Loucy (cell line): ENCODE results near the gene UBTF.

Experiments used
- H2AFZ ChIP-seq: fragments of 200-600 bp; sonication (generic); 2 replicates; pipeline ENCODE4 v1.6.0; 2016; ENCODE audit warnings: antibody characterized with exemption, mild to moderate bottlenecking, low read length, moderate library complexity
- H3F3A ChIP-seq: fragments of 200-600 bp; 2 replicates; pipeline ENCODE4 v1.6.0; 2016; ENCODE audit warnings: antibody characterized with exemption, low read depth, mild to moderate bottlenecking
- H3K27me3 ChIP-seq: fragments of 200-600 bp; sonication (generic); 2 replicates; pipeline ENCODE4 v1.6.1; 2014; ENCODE audit warnings: low read length, mild to moderate bottlenecking; ENCODE audit not compliant: insufficient read depth, poor library complexity, severe bottlenecking
- H3K36me3 ChIP-seq: fragments of 200-600 bp; sonication (generic); 2 replicates; pipeline ENCODE4 v1.6.1; 2016; ENCODE audit warnings: low read length; ENCODE audit not compliant: insufficient read depth
- H3K4me1 ChIP-seq: fragments of 200-600 bp; sonication (generic); 2 replicates; pipeline ENCODE4 v1.5.1; 2014; ENCODE audit warnings: low read length, mild to moderate bottlenecking; ENCODE audit not compliant: insufficient read depth, poor library complexity, severe bottlenecking
- H3K4me2 ChIP-seq: fragments of 200-600 bp; sonication (generic); 2 replicates; pipeline ENCODE4 v1.6.0; 2014; ENCODE audit warnings: antibody characterized with exemption, low read length, low read depth, mild to moderate bottlenecking; ENCODE audit not compliant: poor library complexity, severe bottlenecking
- H3K4me3 ChIP-seq: fragments of 200-600 bp; sonication (generic); 2 replicates; pipeline ENCODE4 v1.5.1; 2014; ENCODE audit warnings: low read length, mild to moderate bottlenecking, mixed read lengths; ENCODE audit not compliant: poor library complexity, severe bottlenecking
- H3K79me2 ChIP-seq: fragments of 200-600 bp; sonication (generic); 2 replicates; pipeline ENCODE4 v1.6.1; 2014; ENCODE audit warnings: low read length; ENCODE audit not compliant: insufficient read depth
- H3K9ac ChIP-seq: fragments of 200-600 bp; sonication (generic); 2 replicates; pipeline ENCODE4 v1.6.0; 2014; ENCODE audit warnings: mild to moderate bottlenecking, low read depth, low read length, moderate library complexity; ENCODE audit not compliant: poor library complexity, severe bottlenecking
- H3K9me2 ChIP-seq: fragments of 200-600 bp; sonication (generic); replicated peaks from 2 replicates; pipeline ENCODE4 v1.6.1; 2016; ENCODE audit warnings: low read depth, low read length, mixed read lengths
- H3K9me3 ChIP-seq: fragments of 200-600 bp; sonication (generic); 2 replicates; pipeline ENCODE4 v1.6.1; 2014; ENCODE audit warnings: mild to moderate bottlenecking, antibody characterized with exemption, low read length, low read depth; ENCODE audit not compliant: insufficient read depth
- H4K20me1 ChIP-seq: fragments of 200-600 bp; sonication (generic); 2 replicates; pipeline ENCODE4 v1.6.0; 2014; ENCODE audit warnings: antibody characterized with exemption, low read length, mild to moderate bottlenecking; ENCODE audit not compliant: insufficient read depth, poor library complexity, severe bottlenecking
- CTCF ChIP-seq: fragments of 200-600 bp; sonication (generic); conservative IDR thresholded peaks from 2 replicates; pipeline ENCODE4 v1.5.1; 2014; ENCODE audit warnings: mild to moderate bottlenecking, antibody characterized with exemption, low read length
- EZH2phosphoT487 ChIP-seq: fragments of 200-600 bp; IDR thresholded peaks from 2 replicates; pipeline ENCODE4 v1.6.1; 2018; ENCODE audit warnings: antibody characterized with exemption, mild to moderate bottlenecking, moderate library complexity, borderline replicate concordance

Gene UBTF

DNA sequence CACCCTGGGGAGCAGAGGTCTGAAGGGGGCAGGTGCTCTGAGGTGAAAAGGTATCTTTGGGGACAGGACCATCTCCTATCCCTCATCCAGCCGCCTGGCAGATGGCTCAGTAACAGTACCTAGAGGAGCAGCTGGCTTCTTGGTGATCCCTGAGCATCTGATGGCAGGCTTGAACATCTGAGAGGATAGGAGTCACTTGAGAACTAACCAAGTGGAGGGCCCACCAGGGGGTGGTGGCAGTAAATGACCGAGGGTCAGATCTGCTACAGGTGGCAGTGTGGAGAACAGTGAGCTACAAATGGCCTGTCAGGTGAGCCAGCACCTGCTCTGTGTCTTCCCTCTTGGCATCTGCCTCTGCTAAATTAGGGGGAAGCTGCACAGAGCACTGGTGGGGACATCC, 64.0 kb downstream of the UBTF start:
- Histone ChIP-seq H4K20me1 (no peaks in the 10 kb centered on the region), H3K79me2 (peaks cover 25% of the 10 kb centered on the region), H3K36me3 (peaks cover 48% of the 10 kb centered on the region; the same call in 1 of the 2 replicates), H3K4me1 (peaks cover 10% of the 10 kb centered on the region), H3K9me3 (no peaks in the 10 kb centered on the region), H2AFZ (no peak overlapping the region), H3K27me3 (no peaks in the 10 kb centered on the region), H3K9me2 (no peaks in the 10 kb centered on the region), H3F3A (no peaks in the 10 kb centered on the region), H3K4me2 (no peak overlapping the region), H3K4me3 (no peak overlapping the region), H3K9ac (no peak overlapping the region)
- no peak for TF ChIP-seq CTCF
- TF ChIP-seq EZH2phosphoT487, result no peak
